RWPE2 (cell line): ENCODE data around the gene ADAM23.
"Not testable (repeated sequence)": the region's sequence is repeated elsewhere in the genome, so short reads cannot be mapped to it uniquely, and the experiment has no call there.

Source experiments
- ATAC-seq: fragments of 200-7000 bp; cut with Tn5 transposase; 3 replicates; pipeline ENCODE4 v1.9.1; 2021; ENCODE audit warnings: low read depth
- DNase-seq: peaks from one replicate; pipeline ENCODE4 v3.0.0-alpha.2; 2020; ENCODE audit warnings: low spot score
- H3K27ac ChIP-seq: fragments of 450-650 bp; 2 replicates; pipeline ENCODE4 v1.5.1; 2017; ENCODE audit warnings: mild to moderate bottlenecking; ENCODE audit not compliant: poor library complexity, severe bottlenecking
- H3K27me3 ChIP-seq: fragments of 250-450 bp; sonication (Bioruptor Pico); 2 replicates; pipeline ENCODE4 v1.5.1; 2021; ENCODE audit warnings: mild to moderate bottlenecking, moderate library complexity; ENCODE audit not compliant: insufficient read depth, poor library complexity, severe bottlenecking
- H3K36me3 ChIP-seq: fragments of 250-450 bp; sonication (Bioruptor Pico); 2 replicates; pipeline ENCODE4 v1.5.1; 2020; ENCODE audit warnings: low read depth, mild to moderate bottlenecking, moderate library complexity
- H3K4me1 ChIP-seq: fragments of 250-450 bp; sonication (Bioruptor Pico); 2 replicates; pipeline ENCODE4 v1.5.1; 2021; ENCODE audit warnings: mild to moderate bottlenecking, moderate library complexity; ENCODE audit not compliant: insufficient read depth, poor library complexity, severe bottlenecking
- H3K4me3 ChIP-seq: fragments of 250-450 bp; sonication (Bioruptor Pico); 2 replicates; pipeline ENCODE4 v1.5.1; 2021; ENCODE audit warnings: mild to moderate bottlenecking, moderate library complexity; ENCODE audit not compliant: severe bottlenecking
- H3K9me3 ChIP-seq: fragments of 250-450 bp; sonication (Bioruptor Pico); 2 replicates; pipeline ENCODE4 v1.5.1; 2021; ENCODE audit warnings: mild to moderate bottlenecking, moderate library complexity; ENCODE audit not compliant: severe bottlenecking
- TF ChIP-seq, protein P1 (sequence below): fragments of 450-650 bp; IDR thresholded peaks from one replicate; pipeline ENCODE4 v1.5.1; 2017; ENCODE audit warnings: mild to moderate bottlenecking, moderate library complexity; ENCODE audit not compliant: poor library complexity, severe bottlenecking

The ADAM23 gene, protein sequence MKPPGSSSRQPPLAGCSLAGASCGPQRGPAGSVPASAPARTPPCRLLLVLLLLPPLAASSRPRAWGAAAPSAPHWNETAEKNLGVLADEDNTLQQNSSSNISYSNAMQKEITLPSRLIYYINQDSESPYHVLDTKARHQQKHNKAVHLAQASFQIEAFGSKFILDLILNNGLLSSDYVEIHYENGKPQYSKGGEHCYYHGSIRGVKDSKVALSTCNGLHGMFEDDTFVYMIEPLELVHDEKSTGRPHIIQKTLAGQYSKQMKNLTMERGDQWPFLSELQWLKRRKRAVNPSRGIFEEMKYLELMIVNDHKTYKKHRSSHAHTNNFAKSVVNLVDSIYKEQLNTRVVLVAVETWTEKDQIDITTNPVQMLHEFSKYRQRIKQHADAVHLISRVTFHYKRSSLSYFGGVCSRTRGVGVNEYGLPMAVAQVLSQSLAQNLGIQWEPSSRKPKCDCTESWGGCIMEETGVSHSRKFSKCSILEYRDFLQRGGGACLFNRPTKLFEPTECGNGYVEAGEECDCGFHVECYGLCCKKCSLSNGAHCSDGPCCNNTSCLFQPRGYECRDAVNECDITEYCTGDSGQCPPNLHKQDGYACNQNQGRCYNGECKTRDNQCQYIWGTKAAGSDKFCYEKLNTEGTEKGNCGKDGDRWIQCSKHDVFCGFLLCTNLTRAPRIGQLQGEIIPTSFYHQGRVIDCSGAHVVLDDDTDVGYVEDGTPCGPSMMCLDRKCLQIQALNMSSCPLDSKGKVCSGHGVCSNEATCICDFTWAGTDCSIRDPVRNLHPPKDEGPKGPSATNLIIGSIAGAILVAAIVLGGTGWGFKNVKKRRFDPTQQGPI

DNA sequence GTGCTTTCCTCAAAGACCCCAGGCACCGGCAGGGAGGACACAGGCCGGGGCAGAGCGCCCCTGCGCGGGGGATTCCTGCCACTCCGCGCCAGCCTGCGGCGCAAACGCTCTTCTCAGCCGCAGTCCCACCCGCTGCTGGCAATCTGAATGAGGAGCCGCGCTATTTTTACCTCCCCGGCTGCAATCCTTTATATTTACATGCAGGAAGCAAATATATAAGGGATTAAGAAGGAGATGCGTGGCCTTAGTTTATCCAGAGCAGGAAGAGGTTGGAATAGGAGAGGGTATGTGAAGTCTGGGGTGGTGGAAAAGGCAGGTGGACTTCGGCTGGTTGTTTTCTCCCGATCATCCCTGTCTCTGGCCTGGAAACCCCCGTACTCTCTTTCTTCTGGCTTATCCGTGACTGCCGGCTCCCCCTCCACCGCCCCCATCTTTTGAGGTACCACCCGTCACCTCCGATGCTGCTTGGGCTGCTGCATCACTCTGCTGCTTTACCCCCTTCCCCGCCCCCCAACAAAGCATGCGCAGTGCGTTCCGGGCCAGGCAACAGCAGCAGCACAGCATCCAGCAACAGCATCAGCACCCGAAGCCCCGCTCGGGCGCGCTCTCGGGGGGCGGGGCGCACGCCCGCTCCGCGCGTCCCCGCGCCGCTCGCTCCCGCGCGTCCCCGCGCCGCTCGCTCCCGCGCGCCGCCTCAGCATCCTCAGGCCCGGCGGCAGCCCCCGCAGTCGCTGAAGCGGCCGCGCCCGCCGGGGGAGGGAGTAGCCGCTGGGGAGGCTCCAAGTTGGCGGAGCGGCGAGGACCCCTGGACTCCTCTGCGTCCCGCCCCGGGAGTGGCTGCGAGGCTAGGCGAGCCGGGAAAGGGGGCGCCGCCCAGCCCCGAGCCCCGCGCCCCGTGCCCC is at the start of gene ADAM23:
TSS of gene ADAM23 (plus strand) at position 700 of the 902 bp plus-strand sequence. CDS start 335 bp downstream, outside the sequence.
- TF ChIP-seq, protein P1, sequence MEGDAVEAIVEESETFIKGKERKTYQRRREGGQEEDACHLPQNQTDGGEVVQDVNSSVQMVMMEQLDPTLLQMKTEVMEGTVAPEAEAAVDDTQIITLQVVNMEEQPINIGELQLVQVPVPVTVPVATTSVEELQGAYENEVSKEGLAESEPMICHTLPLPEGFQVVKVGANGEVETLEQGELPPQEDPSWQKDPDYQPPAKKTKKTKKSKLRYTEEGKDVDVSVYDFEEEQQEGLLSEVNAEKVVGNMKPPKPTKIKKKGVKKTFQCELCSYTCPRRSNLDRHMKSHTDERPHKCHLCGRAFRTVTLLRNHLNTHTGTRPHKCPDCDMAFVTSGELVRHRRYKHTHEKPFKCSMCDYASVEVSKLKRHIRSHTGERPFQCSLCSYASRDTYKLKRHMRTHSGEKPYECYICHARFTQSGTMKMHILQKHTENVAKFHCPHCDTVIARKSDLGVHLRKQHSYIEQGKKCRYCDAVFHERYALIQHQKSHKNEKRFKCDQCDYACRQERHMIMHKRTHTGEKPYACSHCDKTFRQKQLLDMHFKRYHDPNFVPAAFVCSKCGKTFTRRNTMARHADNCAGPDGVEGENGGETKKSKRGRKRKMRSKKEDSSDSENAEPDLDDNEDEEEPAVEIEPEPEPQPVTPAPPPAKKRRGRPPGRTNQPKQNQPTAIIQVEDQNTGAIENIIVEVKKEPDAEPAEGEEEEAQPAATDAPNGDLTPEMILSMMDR = no peak
- H3K27ac ChIP-seq = no peak within 1 kb of the TSS
- DNase-seq = no peak
- ATAC-seq = peak; percentile 34; the same call in 2 of the 3 replicates
- H3K4me3 ChIP-seq = peak within 1 kb of the TSS; percentile 31
- H3K4me1 ChIP-seq = no peaks in the 10 kb centered on the region
- H3K36me3 ChIP-seq = no peaks in the 10 kb centered on the region
- H3K9me3 ChIP-seq = no peaks in the 10 kb centered on the region
- H3K27me3 ChIP-seq = peaks cover 55% of the 10 kb centered on the region

DNA sequence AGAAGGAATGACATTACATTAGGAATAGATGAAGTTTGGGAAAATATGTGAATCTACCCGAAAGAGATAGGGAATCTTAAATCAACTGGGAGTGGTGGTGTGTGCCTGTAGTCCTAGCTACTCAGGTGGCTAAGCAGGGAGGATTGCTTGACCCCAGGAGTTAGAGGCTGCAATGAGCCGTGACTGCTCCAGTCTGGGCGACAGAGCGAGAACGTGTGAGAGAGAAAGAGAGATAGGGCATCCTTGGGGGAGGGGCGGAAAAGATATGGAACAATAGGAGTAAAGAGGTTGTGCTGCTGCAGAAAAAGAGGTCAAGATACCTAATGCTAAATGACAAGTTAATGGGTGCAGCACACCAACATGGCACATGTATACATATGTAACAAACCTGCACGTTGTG is 47.1 kb upstream of the ADAM23 start:
- TF ChIP-seq, protein P1 = no peak
- H3K9me3 ChIP-seq = no peaks in the 10 kb centered on the region
- H3K27me3 ChIP-seq = no peaks in the 10 kb centered on the region
- H3K36me3 ChIP-seq = no peaks in the 10 kb centered on the region
- no peak overlapping the region for H3K4me3 ChIP-seq
- DNase-seq (no peak), ATAC-seq (no peak)
- no peak overlapping the region for H3K27ac ChIP-seq
- H3K4me1 ChIP-seq = no peaks in the 10 kb centered on the region

DNA sequence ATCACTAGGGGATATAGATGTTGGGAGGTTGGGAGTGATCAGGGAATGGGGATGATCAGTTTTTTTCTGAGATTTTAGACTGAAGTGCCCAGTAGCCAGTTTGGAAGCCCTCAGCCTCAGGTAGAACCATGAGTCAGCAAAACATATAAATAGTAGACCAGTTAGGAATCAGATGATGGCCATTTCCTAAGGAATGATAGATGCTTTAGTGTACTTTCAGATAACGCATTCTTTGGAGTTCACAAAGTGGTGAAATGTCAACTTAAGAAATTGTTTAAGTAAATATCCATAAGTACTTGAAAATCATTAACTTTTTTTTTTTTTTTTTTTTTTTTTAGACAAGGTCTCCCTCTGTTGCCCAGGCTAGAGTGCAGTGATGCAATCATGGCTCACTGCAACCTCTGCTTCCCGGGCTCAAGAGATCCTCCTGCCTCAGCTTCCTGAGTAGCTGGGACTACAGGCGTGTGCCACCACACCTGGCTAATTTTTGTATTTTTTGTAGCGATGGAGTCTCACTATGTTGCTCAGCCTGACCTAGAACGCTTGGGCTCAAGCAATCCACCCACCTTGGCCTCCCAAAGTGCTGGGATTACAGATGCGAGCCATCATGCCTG is 40.3 kb upstream of the ADAM23 start:
- not testable (repeated sequence) for H3K36me3 ChIP-seq, H3K4me3 ChIP-seq, H3K9me3 ChIP-seq, H3K27me3 ChIP-seq, ATAC-seq, H3K4me1 ChIP-seq, H3K27ac ChIP-seq, DNase-seq

DNA sequence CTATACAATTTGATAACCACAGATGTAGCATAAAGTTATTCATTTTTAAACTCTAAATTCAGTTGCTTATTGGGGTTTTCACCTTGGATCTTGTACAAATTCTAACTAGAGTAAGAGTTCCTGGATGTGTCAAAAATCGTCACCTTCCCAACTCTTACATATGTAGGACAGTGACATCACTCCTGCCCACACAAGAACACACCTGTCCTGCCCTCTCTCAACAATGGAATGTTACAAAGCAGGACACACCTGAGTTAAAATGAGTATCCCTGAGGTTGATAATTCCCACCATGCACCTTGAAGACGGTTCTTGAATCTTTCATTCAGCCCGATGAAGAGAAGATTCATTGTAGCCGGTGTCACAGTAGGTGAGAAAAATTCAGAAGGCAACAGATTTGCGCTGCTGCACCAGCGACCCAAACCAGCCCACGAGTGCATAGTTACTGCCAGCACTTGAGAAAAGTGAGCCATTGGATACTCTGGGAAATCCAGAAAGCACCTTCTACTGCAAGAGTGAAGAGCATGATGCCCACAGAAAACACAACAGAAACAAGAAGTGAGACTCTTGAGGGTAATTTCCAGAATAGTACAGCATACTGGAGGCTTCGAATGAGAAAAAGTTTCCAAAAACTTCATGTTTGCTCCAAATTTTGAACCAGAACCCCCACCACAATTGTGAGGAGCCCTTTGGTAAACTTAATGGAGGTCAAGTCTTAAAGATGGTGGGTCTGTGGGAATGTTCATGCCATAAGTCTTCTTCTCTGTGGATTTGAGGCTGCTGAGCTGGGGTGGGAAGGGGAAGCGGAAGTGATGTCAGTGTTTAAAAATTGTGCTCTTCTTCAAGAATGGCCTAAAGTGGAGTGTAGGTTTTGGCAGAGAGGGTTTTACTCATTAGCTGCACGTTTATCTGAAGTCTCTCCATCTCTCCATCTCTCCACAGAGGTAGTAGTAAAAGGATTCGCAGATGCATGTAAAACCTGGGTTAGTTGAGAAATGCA is 34.7 kb upstream of the ADAM23 start:
- Histone ChIP-seq H3K27ac (no peak overlapping the region), H3K4me3 (no peak overlapping the region), H3K9me3 (no peaks in the 10 kb centered on the region), H3K4me1 (no peaks in the 10 kb centered on the region), H3K27me3 (no peaks in the 10 kb centered on the region), H3K36me3 (no peaks in the 10 kb centered on the region)
- ATAC-seq (no peak), DNase-seq (no peak)
- TF ChIP-seq, protein P1 = no peak
